Fibroblast of pulmonary artery (primary cell): ENCODE measurements around the gene GLDN.

Source experiments
- DNase-seq: peaks from one replicate; pipeline ENCODE4 v3.0.0-alpha.2; 2010; ENCODE audit warnings: low read depth
- H3K4me3 ChIP-seq: replicated peaks from 2 replicates; pipeline ENCODE4 v1.5.1; 2011; ENCODE audit warnings: low read depth, mild to moderate bottlenecking, control low read depth, low read length, moderate library complexity
- TF ChIP-seq, protein P1 (sequence below): IDR thresholded peaks from 2 replicates; pipeline ENCODE4 v1.5.1; 2011; ENCODE audit warnings: mild to moderate bottlenecking, control low read depth, low read length, inconsistent platforms; ENCODE audit errors: missing control alignments

Gene GLDN

DNA sequence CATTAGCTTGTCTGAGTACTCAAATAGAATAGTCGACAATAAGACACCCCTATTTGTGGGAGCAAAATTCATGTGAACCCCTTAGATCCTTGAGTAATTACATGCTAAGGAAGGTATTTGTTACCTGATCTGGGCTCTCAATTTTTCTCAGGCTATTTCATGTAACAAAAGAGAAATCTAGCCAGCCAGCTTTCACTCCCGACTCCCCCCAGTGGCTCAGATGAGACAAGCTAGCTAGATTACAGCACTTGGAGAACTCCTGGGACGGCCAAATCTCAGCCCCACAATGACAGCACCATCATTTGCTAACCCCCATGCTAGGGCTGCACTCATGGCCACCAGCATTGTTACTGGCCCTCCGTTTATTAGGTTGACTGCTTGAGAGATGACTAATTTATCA lies 41.3 kb downstream of the GLDN start:
- H3K4me3 ChIP-seq = no peak overlapping the region
- DNase-seq = peak; percentile 66
- TF ChIP-seq, protein P1, sequence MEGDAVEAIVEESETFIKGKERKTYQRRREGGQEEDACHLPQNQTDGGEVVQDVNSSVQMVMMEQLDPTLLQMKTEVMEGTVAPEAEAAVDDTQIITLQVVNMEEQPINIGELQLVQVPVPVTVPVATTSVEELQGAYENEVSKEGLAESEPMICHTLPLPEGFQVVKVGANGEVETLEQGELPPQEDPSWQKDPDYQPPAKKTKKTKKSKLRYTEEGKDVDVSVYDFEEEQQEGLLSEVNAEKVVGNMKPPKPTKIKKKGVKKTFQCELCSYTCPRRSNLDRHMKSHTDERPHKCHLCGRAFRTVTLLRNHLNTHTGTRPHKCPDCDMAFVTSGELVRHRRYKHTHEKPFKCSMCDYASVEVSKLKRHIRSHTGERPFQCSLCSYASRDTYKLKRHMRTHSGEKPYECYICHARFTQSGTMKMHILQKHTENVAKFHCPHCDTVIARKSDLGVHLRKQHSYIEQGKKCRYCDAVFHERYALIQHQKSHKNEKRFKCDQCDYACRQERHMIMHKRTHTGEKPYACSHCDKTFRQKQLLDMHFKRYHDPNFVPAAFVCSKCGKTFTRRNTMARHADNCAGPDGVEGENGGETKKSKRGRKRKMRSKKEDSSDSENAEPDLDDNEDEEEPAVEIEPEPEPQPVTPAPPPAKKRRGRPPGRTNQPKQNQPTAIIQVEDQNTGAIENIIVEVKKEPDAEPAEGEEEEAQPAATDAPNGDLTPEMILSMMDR = peak; percentile 90

DNA sequence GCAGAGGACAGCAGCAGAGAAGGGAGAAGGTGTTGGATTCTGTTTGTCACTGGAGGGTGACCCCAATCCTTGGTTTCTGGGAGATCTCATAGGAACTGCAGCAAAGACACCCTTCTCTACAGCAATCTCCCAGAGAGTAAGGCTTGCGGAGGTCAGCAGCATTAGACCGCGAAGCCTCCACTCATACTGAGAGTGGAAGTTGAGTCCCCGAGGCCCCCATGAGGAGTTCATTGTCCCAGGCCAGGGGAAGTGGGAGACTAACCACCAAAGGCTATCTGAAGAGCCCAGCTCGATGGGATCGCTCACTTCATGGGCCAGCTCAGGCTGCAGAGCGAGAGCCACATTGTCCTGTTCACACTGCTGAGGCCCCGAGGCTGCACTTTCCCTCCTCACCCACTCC lies 44.6 kb downstream of the GLDN start:
- TF ChIP-seq, protein P1 = no peak
- DNase-seq = no peak
- H3K4me3 ChIP-seq = no peak overlapping the region

DNA sequence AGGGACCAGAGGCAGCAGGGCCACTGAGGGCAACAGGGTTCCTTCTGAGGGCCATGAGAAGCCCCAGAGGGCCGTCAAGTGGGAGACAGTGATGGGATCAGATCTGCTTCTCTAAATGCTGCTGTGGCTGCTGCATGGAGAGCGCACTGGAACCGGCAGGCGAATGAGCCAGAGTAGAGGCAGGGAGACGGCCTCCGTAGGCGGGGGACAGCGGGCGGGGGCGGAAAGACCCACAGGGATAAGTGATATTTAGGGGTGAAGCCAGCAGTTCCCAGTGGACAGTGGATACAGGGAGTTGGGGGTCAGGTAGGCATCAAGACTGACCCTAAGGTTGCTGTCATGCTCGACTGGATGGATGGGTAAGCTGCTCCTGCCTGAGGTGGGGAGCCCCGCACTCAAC lies 45.0 kb downstream of the GLDN start:
- TF ChIP-seq, protein P1 = no peak
- H3K4me3 ChIP-seq = no peak overlapping the region

DNA sequence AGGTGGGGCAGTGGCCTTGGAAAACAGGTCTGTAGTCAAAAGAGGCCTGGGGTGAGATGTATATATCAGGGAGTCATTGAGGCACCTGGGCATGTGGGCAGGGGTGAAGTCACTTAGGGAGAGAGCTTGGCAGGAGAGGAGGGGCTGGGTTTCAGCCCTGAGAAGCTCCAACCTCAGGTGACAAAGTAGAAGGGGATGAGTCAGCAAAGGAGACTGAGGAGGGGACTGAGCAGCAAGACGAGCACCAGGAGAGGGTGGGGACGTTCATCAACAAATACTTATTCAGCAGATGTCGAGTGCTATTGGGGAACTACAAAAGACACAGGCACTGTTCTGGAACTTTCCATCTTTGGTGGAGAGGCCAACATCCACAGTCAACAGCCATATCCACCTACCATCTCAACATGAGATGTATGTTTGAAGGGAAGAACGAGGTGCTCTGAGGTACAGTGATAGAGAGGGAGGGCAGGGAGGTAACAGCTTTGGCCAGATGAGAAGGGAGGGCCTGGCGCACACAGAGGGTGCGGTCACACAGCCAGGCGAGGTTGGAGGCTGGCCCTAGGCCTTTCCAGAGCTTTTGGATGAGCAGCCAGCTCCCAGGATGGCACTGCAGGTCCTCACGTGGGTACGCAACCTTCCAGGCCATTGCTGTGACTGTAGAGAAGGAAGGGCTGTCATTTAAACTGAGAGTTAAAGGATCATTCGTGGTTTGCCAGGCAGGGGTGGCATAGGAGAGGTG lies 45.7 kb downstream of the GLDN start:
- DNase-seq = no peak
- no peak overlapping the region for H3K4me3 ChIP-seq
- TF ChIP-seq, protein P1 = no peak

More for the DNA sequence above, 45.0 kb downstream of the GLDN start:
- DNase-seq = no peak

DNA sequence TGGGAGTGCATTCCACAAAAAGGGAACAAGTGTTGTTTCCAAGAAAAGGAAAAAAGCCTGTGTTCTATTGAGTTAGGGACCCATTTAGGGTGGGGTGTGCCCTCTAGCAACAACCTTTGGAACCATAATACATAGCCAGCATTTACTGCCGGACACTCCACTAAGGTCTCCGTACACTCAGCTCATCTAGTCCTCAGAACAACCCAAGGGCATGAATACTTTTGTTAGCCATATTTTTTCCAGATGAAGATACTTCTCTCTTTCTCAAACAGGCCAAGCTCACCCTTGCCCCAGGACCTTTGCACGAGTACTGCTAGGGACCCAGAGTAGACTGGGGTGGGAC lies 46.2 kb downstream of the GLDN start:
- no peak for DNase-seq
- TF ChIP-seq, protein P1 = no peak
- no peak overlapping the region for H3K4me3 ChIP-seq

DNA sequence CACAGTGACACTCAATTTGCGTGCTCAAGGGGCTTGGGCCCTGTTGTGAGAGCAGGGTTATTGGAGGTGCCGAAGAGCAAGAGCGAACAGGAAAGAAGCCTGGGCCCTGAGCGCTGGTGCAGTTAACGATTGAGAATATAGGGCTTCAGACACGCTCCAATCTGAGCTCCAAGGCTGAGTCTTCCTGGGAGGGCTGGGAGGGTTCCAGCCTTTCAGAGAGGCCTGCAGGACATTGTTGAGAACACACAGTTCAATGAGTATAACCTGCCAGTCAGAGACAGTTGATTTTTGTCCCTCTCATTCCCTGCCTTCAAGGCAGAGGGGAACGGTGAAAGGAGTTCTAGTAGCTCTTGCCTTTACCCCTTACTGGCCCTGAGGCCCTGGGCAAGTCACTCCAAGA lies 47.3 kb downstream of the GLDN start:
- no peak overlapping the region for H3K4me3 ChIP-seq
- TF ChIP-seq, protein P1 = no peak
- DNase-seq = no peak
